Right lobe of liver (tissue), 6 donors: ENCODE results near the gene CCNL1. TPM values are rescaled to one million over a fixed set of nuclear protein-coding genes. Genes with fewer than 3 reads are reported as not detected.

Experiments used
- ATAC-seq, 4 donors: fragments of 200-7000 bp; cut with Tn5 transposase; one replicate each; pipeline ENCODE4 v1.9.1; 2020; ENCODE audit warnings: mild to moderate bottlenecking in 4 of 4, moderate library complexity in 4 of 4
- DNase-seq, 3 donors: peaks; one replicate each; pipeline ENCODE4 v3.0.0-alpha.2; 2020
- H3K27ac ChIP-seq, 3 donors: fragments of 200-600 bp; one replicate each; pipeline ENCODE4 v1.8.0; 2022
- H3K27me3 ChIP-seq, 2 donors: fragments of 200-600 bp; one replicate each; pipeline ENCODE4 v1.8.0; 2022
- H3K36me3 ChIP-seq, 4 donors: fragments of 200-600 bp; sonication (generic) in 1 of 4; one replicate each; pipeline versions ENCODE4 v1.5.1 to v1.8.0; 2017 to 2022; ENCODE audit warnings: control low read depth in 1 of 4
- H3K4me1 ChIP-seq, 4 donors: fragments of 200-600 bp; sonication (generic) in 1 of 4; one replicate each; pipeline versions ENCODE4 v1.5.1 to v1.8.0; 2017 to 2022; ENCODE audit warnings: control low read depth in 1 of 4
- H3K4me3 ChIP-seq, 3 donors: fragments of 200-600 bp; one replicate each; pipeline ENCODE4 v1.8.0; 2022
- H3K9me3 ChIP-seq, 4 donors: fragments of 200-600 bp; sonication (generic) in 1 of 4; one replicate each; pipeline versions ENCODE4 v1.5.1 to v1.8.0; 2017 to 2022; ENCODE audit warnings: control low read depth in 1 of 4
- CTCF ChIP-seq, 4 donors: fragments of 200-600 bp in 3 of 4; fragments of 450-650 bp in 1 of 4; IDR thresholded peaks; one replicate each; pipeline versions ENCODE4 v1.5.1 to v1.8.0; 2016 to 2022; ENCODE audit warnings: antibody characterized with exemption in 4 of 4, mild to moderate bottlenecking in 2 of 4
- POLR2A ChIP-seq: fragments of 450-650 bp; IDR thresholded peaks from one replicate; pipeline ENCODE4 v1.6.1; 2017; ENCODE audit warnings: antibody characterized with exemption, mild to moderate bottlenecking
- WGBS: methylation state at CpG from one replicate; pipeline ENCODE4 v1.1.6; 2018; ENCODE audit warnings: low coverage, low lambda C conversion rate; ENCODE audit not compliant: insufficient coverage; ENCODE audit errors: missing lambda C conversion rate; 5-methylcytosine and 5-hydroxymethylcytosine counted together
- intact Hi-C, 2 donors: fragments of 100-400 bp; cut with DNase I; formaldehyde crosslinking; loops; one replicate each; pipeline versions ENCODE4 v1.11.2 to v1.14.1; 2022
- total RNA-seq, 6 experiments: library from RNA; depleted of rRNA in 2 of 6; stranded (reverse); fragments of >200 nt in 2 of 6; fragmentation: NEBNext Ultra II Directional in 3 of 6; extraction: Animal tissue kit (Norgen Biotek cat#: 25700) in 3 of 6; gene quantifications; one replicate each; pipeline versions ENCODE4 v1.1.0 to v1.2.4, GENCODE V29; 2016 to 2023
- donor health status: DM: no; HTN: yes; CAD: no.
- donor health status: DM: no; HTN: no; CAD: no.
- donor health status: DM: no; HTN: no; CAD: no.
- donor health status: DM: no; HTN: yes; CAD: no.
- donor health status: DM: no; HTN: yes; CAD: no.

CCNL1 gene
- total RNA-seq, 6 experiments from 2014 or later: 34.0 to 153 (median 78.5) TPM

- Histone ChIP-seq H3K27ac (no peak overlapping the region), H3K9me3 (no peaks in the 10 kb centered on the region), H3K4me3 (no peak overlapping the region), H3K27me3 (no peaks in the 10 kb centered on the region), H3K36me3 (no peaks in the 10 kb centered on the region), H3K4me1 (peaks cover 0 to 9% (median 4%) of the 10 kb centered on the region in 4 donors)
- intact Hi-C loops: no loop called here
- ATAC-seq (no peak), DNase-seq (no peak)
- 54% methylated on average over 4 of the region's 4 CpGs for WGBS
- TF ChIP-seq POLR2A (no peak), CTCF (IDR thresholded peaks at IDR 0.05) (no peak)
These were observed 12.8 kb upstream of the CCNL1 start for GRCh38 chr3:157172746-157173145.

- DNase-seq (no peak), ATAC-seq (no peak)
- H3K36me3 ChIP-seq: no peaks in the 10 kb centered on the region
- no peaks in the 10 kb centered on the region for H3K9me3 ChIP-seq
- WGBS: 71% methylated on average over 3 of the region's 3 CpGs
- intact Hi-C loops: no loop called here
- H3K4me3 ChIP-seq: no peak overlapping the region
- H3K27me3 ChIP-seq: no peaks in the 10 kb centered on the region
- no peak for TF ChIP-seq POLR2A
- TF ChIP-seq CTCF (IDR thresholded peaks at IDR 0.05): no peak
- peaks cover 0 to 22% (median 10%) of the 10 kb centered on the region in 4 donors for H3K4me1 ChIP-seq
- H3K27ac ChIP-seq: no peak overlapping the region
These were observed 10.9 kb upstream of the CCNL1 start for GRCh38 chr3:157170861-157171260.

- Histone ChIP-seq H3K27ac (peak overlapping the region in 2 of 3 donors; percentile 13 to 25), H3K27me3 (no peaks in the 10 kb centered on the region), H3K4me3 (no peak overlapping the region), H3K4me1 (peaks cover 0 to 23% (median 10%) of the 10 kb centered on the region in 4 donors), H3K36me3 (no peaks in the 10 kb centered on the region), H3K9me3 (no peaks in the 10 kb centered on the region)
- TF ChIP-seq CTCF (IDR thresholded peaks at IDR 0.05) (no peak), POLR2A (no peak)
- peak; percentile 43 to 77 (median 63) for ATAC-seq
- no peak for DNase-seq
- intact Hi-C loops: no loop called here
- WGBS: 58% methylated on average over 5 of the region's 5 CpGs
These were observed 7.6 kb upstream of the CCNL1 start for GRCh38 chr3:157167371-157168042.

GRCh38 chr3:157166561-157166960 lies 6.6 kb upstream of the CCNL1 start:
- intact Hi-C loops: no loop called here
- WGBS: 34% methylated on average over 2 of the region's 2 CpGs
- ATAC-seq (peak; percentile 62 to 86 (median 80)), DNase-seq (no peak)
- no peaks in the 10 kb centered on the region for H3K27me3 ChIP-seq
- peaks cover 0 to 26% (median 10%) of the 10 kb centered on the region in 4 donors for H3K4me1 ChIP-seq
- H3K36me3 ChIP-seq: no peaks in the 10 kb centered on the region
- peak overlapping the region in 2 of 3 donors; percentile 13 to 25 for H3K27ac ChIP-seq
- H3K9me3 ChIP-seq: no peaks in the 10 kb centered on the region
- no peak overlapping the region for H3K4me3 ChIP-seq
- TF ChIP-seq POLR2A: no peak

GRCh38 chr3:157166115-157166514 lies 6.2 kb upstream of the CCNL1 start:
- H3K27ac ChIP-seq: peak overlapping the region in 1 of 3 donors; percentile 25
- no peak for TF ChIP-seq POLR2A
- no peak for TF ChIP-seq CTCF (IDR thresholded peaks at IDR 0.05)
- H3K36me3 ChIP-seq: no peaks in the 10 kb centered on the region
- H3K27me3 ChIP-seq: no peaks in the 10 kb centered on the region
- no peaks in the 10 kb centered on the region for H3K9me3 ChIP-seq
- intact Hi-C loops: no loop called here
- H3K4me3 ChIP-seq: no peak overlapping the region
- H3K4me1 ChIP-seq: peaks cover 0 to 31% (median 10%) of the 10 kb centered on the region in 4 donors
- peak; percentile 17 to 69 (median 51) for ATAC-seq
- no peak for DNase-seq
